WTC11 (cell line): ENCODE data around the gene KLRB1. TPM values are rescaled to one million over a fixed set of nuclear protein-coding genes. Genes with fewer than 3 reads are reported as not detected.

Experiments
- ATAC-seq: fragments of 200-7000 bp; cut with Tn5 transposase; 2 replicates; pipeline ENCODE4 v1.10.0; 2021; ENCODE audit warnings: mild to moderate bottlenecking, moderate library complexity
- Bru-seq: library from RNA; stranded (reverse); fragments of 400-500 nt; gene quantifications from one replicate; lab custom pipeline; 2021; lab: Mats Ljungman, UMichigan
- CTCF ChIA-PET: fragments of 300-600 bp; sonication (Branson Sonifier 250); formaldehyde crosslinking; loops from one replicate; lab custom pipeline; 2021; ENCODE audit warnings: antibody characterized with exemption; lab: Charles Lee
- POLR2A ChIA-PET: fragments of 350-600 bp; sonication (Branson Sonifier 250); formaldehyde crosslinking; loops from one replicate; lab custom pipeline; 2021; ENCODE audit warnings: antibody characterized with exemption; lab: Charles Lee
- DNase-seq: peaks from one replicate; pipeline ENCODE4 v3.0.0; 2021; ENCODE audit warnings: low spot score
- H3K27ac Mint-ChIP-seq: 2 replicates; pipeline ENCODE4 v1.8.0; 2021; ENCODE audit warnings: mixed read lengths
- H3K27me3 Mint-ChIP-seq: 2 replicates; pipeline ENCODE4 v1.8.0; 2021; ENCODE audit warnings: low read depth, mild to moderate bottlenecking, moderate library complexity, mixed read lengths
- H3K36me3 Mint-ChIP-seq: 2 replicates; pipeline ENCODE4 v1.8.0; 2021; ENCODE audit warnings: mixed read lengths
- H3K4me1 Mint-ChIP-seq: 2 replicates; pipeline ENCODE4 v1.8.0; 2022; ENCODE audit warnings: mixed read lengths
- H3K4me3 Mint-ChIP-seq: 2 replicates; pipeline ENCODE4 v1.8.0; 2021; ENCODE audit warnings: mild to moderate bottlenecking, moderate library complexity, mixed read lengths
- H3K9me3 Mint-ChIP-seq: 2 replicates; pipeline ENCODE4 v1.8.0; 2021; ENCODE audit warnings: mixed read lengths
- ATF3 ChIP-seq: sonication (generic); formaldehyde crosslinking; conservative IDR thresholded peaks from 2 replicates; pipeline ENCODE4 v1.8.1; 2022; ENCODE audit warnings: mild to moderate bottlenecking, missing genetic modification reagents
- E2F1 ChIP-seq: sonication (generic); formaldehyde crosslinking; IDR thresholded peaks from 2 replicates; pipeline ENCODE4 v1.8.0; 2022; ENCODE audit warnings: mild to moderate bottlenecking, missing genetic modification reagents
- ELF4 ChIP-seq: sonication (generic); formaldehyde crosslinking; IDR thresholded peaks from 2 replicates; pipeline ENCODE4 v1.8.1; 2022; ENCODE audit warnings: low read depth, mild to moderate bottlenecking, moderate library complexity, missing genetic modification reagents
- EMX1 ChIP-seq: fragments of 250-450 bp; sonication (Bioruptor Pico); IDR thresholded peaks from 2 replicates; pipeline ENCODE4 v1.8.0; 2021; ENCODE audit warnings: mild to moderate bottlenecking
- FOXP1 ChIP-seq: sonication (generic); formaldehyde crosslinking; IDR thresholded peaks from 2 replicates; pipeline ENCODE4 v1.8.0; 2022; ENCODE audit warnings: missing genetic modification reagents, mild to moderate bottlenecking, moderate library complexity, borderline replicate concordance
- GRHL2 ChIP-seq: fragments of 250-450 bp; sonication (Bioruptor Pico); IDR thresholded peaks from 2 replicates; pipeline ENCODE4 v1.8.0; 2022; ENCODE audit warnings: mild to moderate bottlenecking, moderate library complexity; ENCODE audit not compliant: insufficient replicate concordance, severe bottlenecking
- IRF2 ChIP-seq: sonication (generic); formaldehyde crosslinking; IDR thresholded peaks from 2 replicates; pipeline ENCODE4 v1.8.0; 2022; ENCODE audit warnings: low read depth, missing genetic modification reagents, borderline replicate concordance
- JAZF1 ChIP-seq: fragments of 250-450 bp; sonication (Bioruptor Pico); IDR thresholded peaks from 2 replicates; pipeline ENCODE4 v1.9.0; 2021; ENCODE audit warnings: moderate library complexity, mild to moderate bottlenecking, inconsistent platforms
- NFE2L1 ChIP-seq: sonication (generic); formaldehyde crosslinking; IDR thresholded peaks from 2 replicates; pipeline ENCODE4 v1.8.1; 2023; ENCODE audit warnings: missing genetic modification reagents
- NR1H2 ChIP-seq: sonication (generic); formaldehyde crosslinking; IDR thresholded peaks from 2 replicates; pipeline ENCODE4 v1.9.0; 2021; ENCODE audit warnings: mild to moderate bottlenecking, moderate library complexity, missing genetic modification reagents
- OVOL2 ChIP-seq: fragments of 250-450 bp; sonication (Bioruptor Pico); IDR thresholded peaks from 2 replicates; pipeline ENCODE4 v1.9.0; 2021; ENCODE audit warnings: mild to moderate bottlenecking, borderline replicate concordance
- PREB ChIP-seq: sonication (generic); formaldehyde crosslinking; IDR thresholded peaks from 2 replicates; pipeline ENCODE4 v1.8.1; 2022; ENCODE audit warnings: mild to moderate bottlenecking, missing genetic modification reagents, moderate library complexity, borderline replicate concordance
- RELA ChIP-seq: sonication (generic); formaldehyde crosslinking; IDR thresholded peaks from 2 replicates; pipeline ENCODE4 v1.8.1; 2022; ENCODE audit warnings: missing genetic modification reagents, mild to moderate bottlenecking, borderline replicate concordance
- SMAD3 ChIP-seq: sonication (generic); formaldehyde crosslinking; IDR thresholded peaks from 2 replicates; pipeline ENCODE4 v1.8.0; 2022; ENCODE audit warnings: missing genetic modification reagents, mild to moderate bottlenecking, borderline replicate concordance
- USF2 ChIP-seq: sonication (generic); formaldehyde crosslinking; IDR thresholded peaks from 2 replicates; pipeline ENCODE4 v1.8.1; 2023; ENCODE audit warnings: mild to moderate bottlenecking, missing genetic modification reagents, moderate library complexity
- ZNF121 ChIP-seq: sonication (generic); formaldehyde crosslinking; IDR thresholded peaks from 2 replicates; pipeline ENCODE4 v1.8.0; 2023; ENCODE audit warnings: missing genetic modification reagents
- ZNF219 ChIP-seq: sonication (generic); formaldehyde crosslinking; IDR thresholded peaks from 2 replicates; pipeline ENCODE4 v1.8.0; 2023; ENCODE audit warnings: missing genetic modification reagents, mild to moderate bottlenecking, borderline replicate concordance
- ZNF263 ChIP-seq: sonication (generic); formaldehyde crosslinking; IDR thresholded peaks from 2 replicates; pipeline ENCODE4 v1.8.1; 2022; ENCODE audit warnings: low read depth, mild to moderate bottlenecking, moderate library complexity, missing genetic modification reagents
- ZNF396 ChIP-seq: fragments of 250-450 bp; sonication (Bioruptor Pico); IDR thresholded peaks from 2 replicates; pipeline ENCODE4 v1.8.0; 2021; ENCODE audit warnings: mild to moderate bottlenecking, moderate library complexity, borderline replicate concordance
- long read RNA-seq, 3 experiments: library from RNA in 1 of 3; library from capped mRNA in 1 of 3; library from polyadenylated mRNA in 1 of 3; unstranded in 2 of 3; stranded (forward) in 1 of 3; transcript quantifications; one replicate each; pipeline ENCODE4 v2.0.0, GENCODE V29; 2021
- total RNA-seq: library from RNA; stranded (reverse); gene quantifications from 3 replicates; pipeline ENCODE4 v1.2.3, GENCODE V29; 2021
- TF ChIP-seq, protein P1 (sequence below): sonication (generic); formaldehyde crosslinking; IDR thresholded peaks from 2 replicates; pipeline ENCODE4 v1.8.1; 2022; ENCODE audit warnings: missing genetic modification reagents, borderline replicate concordance
- TF ChIP-seq, protein P2 (sequence below): fragments of 250-450 bp; sonication (Bioruptor Pico); conservative IDR thresholded peaks from 2 replicates; pipeline ENCODE4 v1.9.0; 2021; ENCODE audit warnings: mild to moderate bottlenecking
- TF ChIP-seq, protein P3 (sequence below): sonication (generic); formaldehyde crosslinking; IDR thresholded peaks from 2 replicates; pipeline ENCODE4 v1.8.0; 2022; ENCODE audit warnings: missing genetic modification reagents

Gene KLRB1
- total RNA-seq: not detected in 3 replicates
- Bru-seq, nascent RNA: not detected
- long read RNA-seq, experiment 1: 0 reads
- long read RNA-seq, experiment 2: 0 reads
- long read RNA-seq, experiment 3: 0 reads

DNA sequence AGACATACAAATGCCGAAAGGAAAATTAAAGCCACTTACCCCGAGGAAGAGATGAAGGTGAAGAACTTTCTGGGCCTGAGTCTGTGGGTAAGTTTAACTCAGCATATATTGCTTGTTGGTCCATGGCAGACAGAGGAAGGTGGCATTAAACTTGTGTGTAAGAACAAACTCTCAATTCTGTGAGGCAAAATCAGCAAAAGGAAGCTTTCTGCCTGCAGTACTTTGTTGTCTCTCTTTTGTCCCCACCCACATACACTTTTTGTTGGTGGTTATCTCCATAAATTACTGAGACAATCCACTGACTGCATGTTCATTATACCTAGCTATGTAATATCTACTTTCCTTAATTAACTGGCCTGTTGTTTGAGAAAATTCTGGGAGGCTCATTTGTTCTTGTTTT, at the start of gene KLRB1:
Gene KLRB1 (minus strand): TSS at position 201 of the 400 bp plus-strand sequence. CDS start 77 bp downstream, at position 124.
- H3K9me3 Mint-ChIP-seq: peaks cover 28% of the 10 kb centered on the region
- DNase-seq: no peak
- ChIA-PET POLR2A (no interaction called here), CTCF (no interaction called here)
- no peak within 1 kb of the TSS for H3K27ac Mint-ChIP-seq
- no peak within 1 kb of the TSS for H3K4me3 Mint-ChIP-seq
- no peaks in the 10 kb centered on the region for H3K4me1 Mint-ChIP-seq
- ATAC-seq: no peak
- H3K27me3 Mint-ChIP-seq: no peaks in the 10 kb centered on the region
- no peak for TF ChIP-seq ZNF121
- TF ChIP-seq E2F1 (CRISPR knock-in tag): no peak
- TF ChIP-seq IRF2 (CRISPR knock-in tag): no peak
- TF ChIP-seq RELA (CRISPR knock-in tag): no peak
- no peak for TF ChIP-seq ZNF219
- TF ChIP-seq SMAD3 (CRISPR knock-in tag): no peak
- no peak for TF ChIP-seq JAZF1 (CRISPR knock-in tag)
- TF ChIP-seq PREB: no peak
- TF ChIP-seq ATF3 (CRISPR knock-in tag): no peak
- H3K36me3 Mint-ChIP-seq: peaks cover 30% of the 10 kb centered on the region

- ATAC-seq: no peak
- DNase-seq: no peak
- no peak overlapping the region for H3K4me3 Mint-ChIP-seq
- ChIA-PET POLR2A (no interaction called here), CTCF (no interaction called here)
- peaks cover 12% of the 10 kb centered on the region for H3K36me3 Mint-ChIP-seq
- no peak for TF ChIP-seq FOXP1 (CRISPR knock-in tag)
- TF ChIP-seq, protein P1, sequence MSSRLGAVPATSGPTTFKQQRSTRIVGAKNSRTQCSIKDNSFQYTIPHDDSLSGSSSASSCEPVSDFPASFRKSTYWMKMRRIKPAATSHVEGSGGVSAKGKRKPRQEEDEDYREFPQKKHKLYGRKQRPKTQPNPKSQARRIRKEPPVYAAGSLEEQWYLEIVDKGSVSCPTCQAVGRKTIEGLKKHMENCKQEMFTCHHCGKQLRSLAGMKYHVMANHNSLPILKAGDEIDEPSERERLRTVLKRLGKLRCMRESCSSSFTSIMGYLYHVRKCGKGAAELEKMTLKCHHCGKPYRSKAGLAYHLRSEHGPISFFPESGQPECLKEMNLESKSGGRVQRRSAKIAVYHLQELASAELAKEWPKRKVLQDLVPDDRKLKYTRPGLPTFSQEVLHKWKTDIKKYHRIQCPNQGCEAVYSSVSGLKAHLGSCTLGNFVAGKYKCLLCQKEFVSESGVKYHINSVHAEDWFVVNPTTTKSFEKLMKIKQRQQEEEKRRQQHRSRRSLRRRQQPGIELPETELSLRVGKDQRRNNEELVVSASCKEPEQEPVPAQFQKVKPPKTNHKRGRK (CRISPR knock-in tag): no peak
- TF ChIP-seq OVOL2 (CRISPR knock-in tag): no peak
- no peak for TF ChIP-seq GRHL2
- peak overlapping the region; percentile 81 for H3K27ac Mint-ChIP-seq
- H3K27me3 Mint-ChIP-seq: no peaks in the 10 kb centered on the region
- peaks cover 42% of the 10 kb centered on the region for H3K4me1 Mint-ChIP-seq
- H3K9me3 Mint-ChIP-seq: no peaks in the 10 kb centered on the region
Measured at GRCh38 chr12:9651265-9651729, 43.6 kb upstream of the KLRB1 start.

DNA sequence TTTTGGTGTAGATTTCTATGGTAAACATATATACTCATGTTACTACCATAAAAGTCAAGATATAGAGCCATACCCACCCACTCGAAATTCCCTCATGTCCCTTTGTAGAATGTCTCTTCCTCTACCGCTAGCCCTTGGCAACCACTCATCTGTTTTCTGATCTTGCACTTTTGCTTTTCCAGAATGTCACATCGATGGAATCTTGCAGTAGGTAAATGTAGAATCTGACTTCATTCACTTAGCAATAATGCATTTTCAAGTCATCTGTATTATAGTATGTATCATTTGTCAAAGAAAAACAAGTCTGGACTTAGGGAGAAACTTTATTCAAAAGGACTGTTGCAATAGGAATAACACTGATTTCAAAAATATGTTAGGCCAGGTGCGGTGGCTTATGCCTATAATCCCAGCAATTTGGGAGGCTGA, 42.4 kb upstream of the KLRB1 start:
- Mint-ChIP-seq H3K27ac (peak overlapping the region; percentile 86), H3K36me3 (peaks cover 12% of the 10 kb centered on the region), H3K4me1 (peaks cover 42% of the 10 kb centered on the region), H3K4me3 (peak overlapping the region; percentile 36), H3K9me3 (peaks cover 6% of the 10 kb centered on the region), H3K27me3 (peaks cover 1% of the 10 kb centered on the region; the same call in 1 of the 2 replicates)
- ATAC-seq: no peak
- POLR2A ChIA-PET: no interaction called here
- CTCF ChIA-PET: no interaction called here
- DNase-seq: no peak
- TF ChIP-seq ELF4 (CRISPR knock-in tag): no peak
- TF ChIP-seq USF2 (CRISPR knock-in tag): no peak
- TF ChIP-seq NFE2L1: no peak
- TF ChIP-seq NR1H2 (CRISPR knock-in tag): no peak
- no peak for TF ChIP-seq EMX1 (CRISPR knock-in tag)
- TF ChIP-seq, protein P2, sequence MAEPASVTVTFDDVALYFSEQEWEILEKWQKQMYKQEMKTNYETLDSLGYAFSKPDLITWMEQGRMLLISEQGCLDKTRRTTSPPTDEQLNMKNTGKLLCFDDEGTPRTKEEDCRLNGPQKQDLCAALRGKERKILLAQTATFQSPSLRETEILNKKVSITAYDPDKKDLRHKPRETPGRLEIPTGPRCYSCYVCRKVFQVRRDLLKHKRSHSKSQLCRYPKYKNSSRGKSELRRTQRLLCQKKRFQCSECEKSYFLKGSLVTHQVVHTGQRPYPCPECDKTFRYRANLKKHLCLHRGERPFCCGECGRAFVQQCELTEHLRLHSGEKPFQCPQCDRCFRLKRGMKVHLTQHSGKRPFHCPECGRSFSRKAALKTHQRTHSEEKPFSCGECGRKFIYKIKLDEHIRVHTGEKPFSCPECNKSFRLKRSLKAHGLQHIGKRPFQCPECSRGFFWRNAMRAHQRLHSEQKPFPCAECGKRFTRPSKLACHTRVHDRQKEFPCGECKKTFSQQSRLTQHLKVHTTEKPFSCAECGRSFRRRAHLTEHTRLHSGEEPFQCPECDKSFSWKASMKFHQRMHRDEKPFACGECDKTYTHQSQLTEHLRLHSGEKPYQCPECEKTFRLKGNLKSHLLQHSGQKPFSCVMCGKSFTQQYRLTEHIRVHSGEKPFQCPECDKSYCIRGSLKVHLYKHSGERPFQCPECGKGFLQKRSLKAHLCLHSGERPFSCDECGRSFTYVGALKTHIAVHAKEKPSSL (CRISPR knock-in tag): no peak
- no peak for TF ChIP-seq ZNF396 (CRISPR knock-in tag)
- no peak for TF ChIP-seq ZNF263 (CRISPR knock-in tag)
- TF ChIP-seq, protein P3, sequence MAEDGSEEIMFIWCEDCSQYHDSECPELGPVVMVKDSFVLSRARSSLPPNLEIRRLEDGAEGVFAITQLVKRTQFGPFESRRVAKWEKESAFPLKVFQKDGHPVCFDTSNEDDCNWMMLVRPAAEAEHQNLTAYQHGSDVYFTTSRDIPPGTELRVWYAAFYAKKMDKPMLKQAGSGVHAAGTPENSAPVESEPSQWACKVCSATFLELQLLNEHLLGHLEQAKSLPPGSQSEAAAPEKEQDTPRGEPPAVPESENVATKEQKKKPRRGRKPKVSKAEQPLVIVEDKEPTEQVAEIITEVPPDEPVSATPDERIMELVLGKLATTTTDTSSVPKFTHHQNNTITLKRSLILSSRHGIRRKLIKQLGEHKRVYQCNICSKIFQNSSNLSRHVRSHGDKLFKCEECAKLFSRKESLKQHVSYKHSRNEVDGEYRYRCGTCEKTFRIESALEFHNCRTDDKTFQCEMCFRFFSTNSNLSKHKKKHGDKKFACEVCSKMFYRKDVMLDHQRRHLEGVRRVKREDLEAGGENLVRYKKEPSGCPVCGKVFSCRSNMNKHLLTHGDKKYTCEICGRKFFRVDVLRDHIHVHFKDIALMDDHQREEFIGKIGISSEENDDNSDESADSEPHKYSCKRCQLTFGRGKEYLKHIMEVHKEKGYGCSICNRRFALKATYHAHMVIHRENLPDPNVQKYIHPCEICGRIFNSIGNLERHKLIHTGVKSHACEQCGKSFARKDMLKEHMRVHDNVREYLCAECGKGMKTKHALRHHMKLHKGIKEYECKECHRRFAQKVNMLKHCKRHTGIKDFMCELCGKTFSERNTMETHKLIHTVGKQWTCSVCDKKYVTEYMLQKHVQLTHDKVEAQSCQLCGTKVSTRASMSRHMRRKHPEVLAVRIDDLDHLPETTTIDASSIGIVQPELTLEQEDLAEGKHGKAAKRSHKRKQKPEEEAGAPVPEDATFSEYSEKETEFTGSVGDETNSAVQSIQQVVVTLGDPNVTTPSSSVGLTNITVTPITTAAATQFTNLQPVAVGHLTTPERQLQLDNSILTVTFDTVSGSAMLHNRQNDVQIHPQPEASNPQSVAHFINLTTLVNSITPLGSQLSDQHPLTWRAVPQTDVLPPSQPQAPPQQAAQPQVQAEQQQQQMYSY (CRISPR knock-in tag): no peak
